H1 (cell line): Measurements from ENCODE around the gene DCXR. TPM values are rescaled to one million over a fixed set of nuclear protein-coding genes. Genes with fewer than 3 reads are reported as not detected.

Experiments
- KDM5A ChIP-seq: fragments of 200-600 bp; IDR thresholded peaks from 2 replicates; pipeline ENCODE4 v1.7.1; 2012; ENCODE audit warnings: mild to moderate bottlenecking, low read length, inconsistent platforms, mixed read lengths
- RAD21 ChIP-seq, 2 experiments: IDR thresholded peaks in 1 of 2; conservative IDR thresholded peaks in 1 of 2; 2 replicates each; pipeline ENCODE4 v1.6.1; 2011; ENCODE audit warnings: low read depth in 2 of 2, low read length in 2 of 2, improper control_type of control experiment in 1 of 2, inconsistent platforms in 1 of 2, mild to moderate bottlenecking in 1 of 2, moderate library complexity in 1 of 2
- RXRA ChIP-seq: IDR thresholded peaks from 2 replicates; pipeline ENCODE4 v1.6.1; 2011; ENCODE audit warnings: low read depth, mild to moderate bottlenecking, low read length, moderate library complexity; ENCODE audit not compliant: insufficient read depth
- SIRT6 ChIP-seq: IDR thresholded peaks from one replicate; pipeline ENCODE4 v1.7.1; 2012; ENCODE audit warnings: low read length, inconsistent platforms
- polyA plus RNA-seq, 7 experiments: library from polyadenylated mRNA; depleted of rRNA in 3 of 7; stranded (reverse) in 5 of 7; unstranded in 2 of 7; fragments of >200 nt in 5 of 7; fragments of 200-250 nt in 2 of 7; gene quantifications; 1 replicate in 5 of 7; 2 replicates in 1 of 7; 4 replicates in 1 of 7; pipeline versions ENCODE4 v1.2.1 to v1.2.3, GENCODE V29; 2011 to 2013; ENCODE audit warnings: missing spikeins in 2 of 7, mixed read lengths in 2 of 7
- total RNA-seq: library from RNA; stranded (reverse); fragmentation: NEBNext Ultra II Directional; extraction: Animal tissue kit (Norgen Biotek cat#: 25700); gene quantifications from 2 replicates; pipeline ENCODE4 v1.2.1, GENCODE V29; 2021

DCXR gene
- total and polyA plus RNA-seq, 2 of the 8 experiments (the other 6 are each of a cell fraction or from before 2014, with no cell fraction given), result 96.3 to 212 TPM

GRCh38 chr17:81995463-81996231, 41.9 kb downstream of the DCXR start (continued):
- TF ChIP-seq RXRA (no peak), KDM5A (no peak), SIRT6 (no peak), RAD21 (IDR thresholded peaks at IDR 0.05 in 1 of 2, conservative IDR thresholded peaks at IDR 0.05 in 1 of 2; ENCODE audit: low read depth in 2 of 2, low read length in 2 of 2) (peak; percentile 30 to 52; a peak in 3 of 4 replicates)
